GM21723 (cell line): ENCODE results near the gene C21orf58.

ENCODE experiments used
- ATAC-seq: cut with Tn5 transposase; IDR thresholded peaks from one replicate; pipeline ENCODE4 v1.9.1; 2021; ENCODE audit warnings: mild to moderate bottlenecking, moderate library complexity; ENCODE audit not compliant: unreplicated experiment

C21orf58 gene

DNA sequence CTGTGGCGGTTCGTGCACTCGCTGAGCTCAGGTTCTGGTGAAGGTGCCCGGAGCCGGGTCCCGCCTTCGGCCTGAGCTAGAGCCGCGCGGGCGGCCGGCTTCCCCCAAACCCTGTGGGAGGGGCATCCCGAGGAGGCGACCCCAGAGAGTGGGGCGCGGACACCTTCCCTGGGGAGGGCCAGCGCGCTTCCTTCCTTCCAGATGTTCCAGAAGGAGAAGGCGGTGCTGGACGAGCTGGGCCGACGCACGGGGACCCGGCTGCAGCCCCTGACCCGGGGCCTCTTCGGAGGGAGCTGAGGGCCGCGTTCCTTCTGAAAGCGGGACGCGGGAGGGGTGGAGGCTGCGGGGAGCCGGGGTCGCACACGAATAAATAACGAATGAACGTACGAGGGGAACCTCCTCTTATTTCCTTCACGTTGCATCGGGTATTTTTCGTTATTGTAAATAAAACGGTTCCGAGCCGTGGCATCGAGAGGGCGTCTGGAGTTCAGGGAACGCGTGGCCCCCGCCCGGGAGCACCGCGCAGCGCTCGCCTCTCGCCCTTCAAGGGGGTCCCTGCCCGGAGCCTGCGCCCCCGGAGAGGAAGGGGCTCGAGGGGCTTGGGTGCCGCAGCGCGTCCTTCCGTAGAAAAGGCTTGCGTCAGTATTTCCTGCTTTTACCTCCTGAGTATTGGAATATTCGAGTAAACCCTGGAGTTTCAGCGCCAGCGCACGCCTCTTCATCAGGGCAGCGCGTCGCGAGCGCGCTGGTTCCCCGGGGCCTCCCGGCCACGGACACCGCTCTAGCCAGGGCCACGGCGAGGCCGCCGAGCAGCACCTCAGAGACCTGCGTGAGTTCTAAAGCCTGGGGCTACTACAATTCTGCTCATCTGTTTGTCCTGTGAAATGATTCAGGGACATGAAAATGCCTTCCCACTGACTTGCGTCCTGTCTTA is 26.1 kb downstream of the C21orf58 start:
- ATAC-seq: no peak

DNA sequence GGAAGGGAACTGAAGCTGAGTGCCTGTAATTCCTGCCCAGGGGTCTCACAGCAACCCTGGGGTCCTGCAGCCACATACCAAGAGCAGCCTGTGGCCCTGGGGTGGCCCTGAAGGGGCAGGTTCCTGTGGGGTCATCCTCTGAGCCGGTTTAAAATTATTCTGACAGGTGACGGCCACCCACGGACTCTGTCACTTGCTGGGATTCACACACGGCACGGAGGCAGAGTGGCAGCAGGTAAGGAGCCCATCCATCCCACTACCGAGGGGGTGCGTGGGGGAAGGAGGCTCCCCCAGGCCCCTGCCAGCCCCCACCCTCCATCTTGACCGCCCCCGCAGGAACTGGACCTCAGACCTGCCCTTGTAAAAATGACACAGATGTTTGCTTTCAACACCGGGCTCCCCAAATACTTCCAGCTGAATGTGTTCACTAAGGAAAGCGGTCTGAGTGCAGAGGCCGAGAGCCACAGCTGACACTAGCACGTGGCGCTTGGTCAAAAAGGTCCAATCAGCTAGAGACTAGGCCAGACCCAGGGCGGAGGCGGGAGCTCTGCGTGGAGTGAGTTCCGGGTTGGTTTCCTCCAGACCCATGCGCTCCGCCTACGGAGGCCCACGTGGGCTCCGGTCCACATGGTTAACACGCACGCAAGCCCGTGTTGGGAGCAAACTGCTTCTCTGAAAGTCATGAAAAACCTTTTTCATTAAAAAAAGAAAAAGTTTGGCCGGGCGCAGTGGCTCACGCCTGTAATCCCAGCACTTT is 27.5 kb downstream of the C21orf58 start:
- ATAC-seq: no peak

DNA sequence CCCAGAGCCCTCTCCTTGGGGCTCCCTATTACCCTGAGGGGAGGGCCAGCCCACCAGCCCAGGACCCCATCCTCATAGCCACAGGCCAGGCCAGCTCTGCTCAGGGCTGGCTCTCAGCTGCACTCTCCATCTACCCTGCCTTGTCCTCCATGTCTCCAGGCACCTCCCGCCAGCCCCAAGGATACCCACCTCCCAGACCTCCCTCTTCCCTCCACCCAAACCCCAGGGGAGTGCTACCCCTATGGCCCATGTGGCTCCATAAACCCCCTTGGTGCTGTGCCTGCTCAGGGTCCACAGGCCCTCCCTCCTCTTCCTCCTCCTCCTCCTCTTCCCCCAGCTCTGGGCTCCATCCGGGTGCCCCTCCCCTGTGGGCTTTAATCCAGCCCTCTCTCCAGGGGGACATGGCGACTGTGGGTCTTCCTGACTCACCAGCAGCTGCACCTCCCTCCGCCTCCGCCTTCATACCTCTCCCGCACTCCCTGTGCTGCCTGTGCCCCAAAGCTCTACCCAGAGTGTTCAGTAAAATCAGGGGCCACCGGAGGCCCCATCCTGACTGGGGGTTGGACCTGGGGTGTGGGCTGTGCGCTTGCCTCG is 28.4 kb downstream of the C21orf58 start:
- no peak for ATAC-seq

DNA sequence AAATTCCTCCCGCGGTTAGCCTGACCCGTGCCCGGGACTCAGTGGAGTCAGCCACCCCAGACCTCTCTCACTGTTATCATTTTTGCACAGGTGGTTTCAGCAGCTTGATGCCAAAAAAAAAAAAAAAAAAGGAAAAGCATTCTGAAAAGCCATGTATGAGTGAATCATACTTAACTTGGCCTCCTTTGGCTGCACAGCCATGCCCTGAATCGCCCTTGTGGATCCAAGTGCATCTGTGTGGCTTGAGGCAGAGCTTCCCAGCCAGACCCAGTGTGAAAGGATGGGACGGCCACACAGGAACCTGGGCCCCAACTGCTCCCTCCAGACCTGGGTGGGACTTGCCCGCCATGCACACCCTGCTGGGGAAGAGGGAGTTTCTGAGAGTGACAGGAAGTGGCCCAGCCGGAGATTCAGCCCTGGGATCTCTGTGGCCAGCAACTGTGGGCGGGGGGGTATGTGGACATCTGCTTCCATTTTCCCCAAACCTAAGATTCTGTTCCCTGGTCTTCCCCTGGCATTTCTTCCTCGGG is 29.0 kb downstream of the C21orf58 start:
- no peak for ATAC-seq

DNA sequence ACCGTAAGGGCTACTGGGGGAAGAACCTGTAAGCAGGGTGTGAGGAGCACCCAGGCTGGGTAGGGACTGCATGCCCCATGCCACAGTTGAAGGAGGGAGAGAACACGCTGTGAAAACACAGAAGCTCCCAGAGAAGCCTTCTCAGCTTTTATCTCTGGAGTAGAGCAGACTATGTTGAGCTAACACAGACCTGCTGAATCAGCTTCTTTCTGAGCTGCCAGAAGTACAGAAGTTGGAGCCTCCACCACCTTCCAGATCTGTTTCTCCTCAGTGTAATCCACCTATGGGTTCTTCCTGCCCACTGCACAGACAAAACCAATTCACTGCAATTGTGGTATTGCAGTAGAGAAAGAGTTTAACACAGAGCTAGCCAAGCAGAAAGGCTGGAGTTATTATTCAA is 32.1 kb downstream of the C21orf58 start:
- ATAC-seq: no peak

DNA sequence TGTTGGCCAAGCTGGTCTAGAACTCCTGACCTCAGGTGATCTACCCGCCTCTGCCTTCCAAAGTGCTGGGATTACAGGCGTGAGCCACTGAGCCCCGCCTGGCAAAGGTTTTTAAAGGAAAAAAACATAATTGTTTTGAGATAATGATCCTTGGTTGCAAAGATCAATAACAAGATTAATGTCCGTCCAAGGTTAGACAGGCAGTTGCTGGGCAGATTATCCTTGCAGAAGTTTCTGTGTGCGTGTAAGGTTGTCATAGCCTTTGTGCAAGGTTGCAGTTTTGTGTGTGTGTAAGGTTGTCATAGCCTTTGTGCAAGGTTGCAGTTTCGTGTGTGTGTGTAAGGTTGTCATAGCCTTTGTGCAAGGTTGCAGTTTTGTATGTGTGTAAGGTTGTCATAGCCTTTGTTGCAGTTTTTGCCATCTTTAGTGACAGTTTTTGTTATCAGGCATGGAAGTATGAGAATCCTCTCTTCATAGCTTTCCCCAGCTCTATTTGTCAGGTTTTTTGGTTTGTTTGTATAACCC is 34.0 kb downstream of the C21orf58 start:
- no peak for ATAC-seq

DNA sequence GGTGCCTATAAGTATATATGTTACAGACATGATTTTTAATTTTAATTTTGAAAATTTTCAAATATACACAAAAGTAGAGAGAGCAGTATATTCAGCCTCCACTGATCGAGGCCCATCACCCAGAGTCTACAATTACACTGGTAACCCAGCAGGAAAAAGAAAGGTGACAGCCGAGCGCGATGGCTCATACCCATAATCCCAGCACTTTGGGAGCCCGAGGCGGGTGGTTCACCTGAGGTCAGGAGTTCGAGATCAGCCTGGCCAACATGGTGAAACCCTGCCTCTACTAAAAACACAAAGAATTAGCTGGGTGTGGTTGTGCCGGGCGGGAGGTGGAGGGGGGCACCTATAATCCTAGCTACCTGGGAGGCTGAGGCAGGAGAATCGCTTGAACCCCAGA is 36.1 kb downstream of the C21orf58 start:
- no peak for ATAC-seq

DNA sequence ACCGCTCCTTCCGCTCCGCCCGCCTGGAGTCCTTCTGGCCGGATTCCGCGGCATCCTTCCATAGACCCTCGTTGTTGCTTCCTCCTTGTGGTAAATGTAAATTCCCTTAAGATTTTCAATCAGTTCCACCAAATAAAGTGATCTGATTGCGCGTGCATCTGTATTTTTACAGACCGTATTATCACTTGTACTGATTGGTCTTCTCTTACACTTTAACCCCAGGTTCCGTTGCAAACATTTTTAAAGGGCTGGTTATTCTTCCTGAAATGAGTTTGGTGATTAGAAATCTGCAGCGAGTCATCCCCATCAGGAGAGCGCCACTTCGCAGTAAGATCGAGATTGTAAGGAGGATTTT is 37.0 kb downstream of the C21orf58 start:
- no peak for ATAC-seq

DNA sequence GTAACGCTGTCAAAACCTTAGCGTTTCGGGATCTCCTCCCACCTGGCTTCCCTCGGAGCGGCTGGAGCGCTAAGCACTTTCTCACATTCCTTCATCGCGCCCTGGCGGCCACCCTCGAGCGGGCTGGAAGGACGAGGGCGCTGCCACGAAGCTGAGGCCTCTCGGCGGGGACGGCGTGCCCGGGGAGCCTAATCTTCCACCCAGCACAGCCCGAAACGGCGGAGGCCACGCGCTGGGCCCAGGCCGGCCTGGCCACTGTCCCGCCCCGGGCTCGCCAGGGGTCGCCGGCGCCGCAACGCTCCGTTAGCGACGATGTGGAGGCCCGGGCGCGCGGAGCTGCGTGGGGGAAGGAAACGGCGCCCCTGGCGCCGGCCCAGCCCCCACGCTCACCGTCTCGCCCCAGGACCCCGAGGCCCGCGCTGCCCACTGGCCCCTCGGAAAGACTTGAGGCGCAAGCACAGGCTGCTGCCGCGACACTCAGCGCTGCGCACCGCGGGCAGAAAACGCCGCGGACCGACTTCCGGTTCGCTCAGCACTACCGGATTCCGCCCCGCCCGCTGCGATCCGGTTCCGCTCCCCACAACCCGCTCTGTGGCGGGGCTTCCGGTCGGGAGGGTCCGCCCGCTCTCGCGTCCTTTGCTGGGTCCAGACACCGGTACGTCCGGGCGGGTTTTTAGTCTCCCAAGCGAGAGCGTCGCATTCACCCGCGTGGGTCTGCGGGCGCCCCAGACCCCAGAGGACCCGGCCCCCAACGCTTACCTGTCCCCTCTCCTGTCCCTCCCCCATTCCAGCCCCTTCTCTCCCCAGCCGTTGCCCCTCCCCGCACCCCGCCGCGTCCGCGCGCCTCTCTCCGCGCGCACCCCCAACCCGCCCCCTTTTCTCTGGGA is 37.7 kb downstream of the C21orf58 start, which contains the start of gene YBEY:
Gene YBEY (plus strand): TSS at position 582 of the 887 bp plus-strand sequence. CDS start 572 bp downstream, outside the sequence.
- ATAC-seq: peak; percentile 85

DNA sequence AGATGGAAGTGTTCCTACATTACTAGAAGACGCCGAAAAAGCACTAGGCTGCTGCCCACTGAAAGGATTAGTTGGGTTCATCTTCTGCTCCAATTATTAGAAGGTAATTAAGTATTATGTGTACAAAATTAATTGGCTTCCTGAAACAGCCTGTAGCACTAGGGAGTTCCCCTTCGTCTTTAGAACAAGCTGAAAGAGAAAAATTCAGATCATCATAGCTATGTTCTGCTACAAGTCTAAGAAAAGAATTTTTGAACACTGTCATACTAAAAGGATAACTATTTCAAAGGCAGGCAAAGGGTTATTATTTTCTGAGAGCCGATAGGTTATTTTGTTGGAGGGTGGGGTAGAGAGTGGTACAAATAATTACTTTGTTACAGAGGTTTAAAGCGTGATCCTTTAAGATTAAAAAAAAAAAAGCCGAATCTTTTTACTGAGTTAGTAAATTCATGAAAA is 38.4 kb downstream of the C21orf58 start, which contains the start of gene MCM3AP:
Gene MCM3AP (minus strand): TSS at position 406 of the 456 bp plus-strand sequence. CDS start 325 bp downstream, at position 81.
- ATAC-seq: no peak

DNA sequence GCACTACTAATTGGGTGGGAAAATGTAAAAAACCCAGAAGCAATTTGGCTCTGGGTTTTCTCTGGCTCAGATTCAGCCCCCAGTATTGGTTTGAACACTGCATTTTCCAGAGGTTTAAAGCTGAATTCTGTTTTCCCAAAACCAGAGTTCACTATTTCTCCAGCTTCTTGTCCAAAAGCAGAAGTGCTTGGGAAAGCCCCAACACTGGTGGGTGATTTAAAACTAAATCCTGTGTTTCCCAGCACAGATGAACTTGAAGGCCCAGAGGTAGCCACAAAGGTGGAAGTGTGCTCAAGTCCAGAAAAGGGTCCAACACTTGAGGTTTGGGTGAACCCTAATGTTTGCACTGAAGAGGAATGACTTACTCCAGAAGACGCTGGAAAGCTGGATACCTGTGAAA is 38.9 kb downstream of the C21orf58 start:
- no peak for ATAC-seq

DNA sequence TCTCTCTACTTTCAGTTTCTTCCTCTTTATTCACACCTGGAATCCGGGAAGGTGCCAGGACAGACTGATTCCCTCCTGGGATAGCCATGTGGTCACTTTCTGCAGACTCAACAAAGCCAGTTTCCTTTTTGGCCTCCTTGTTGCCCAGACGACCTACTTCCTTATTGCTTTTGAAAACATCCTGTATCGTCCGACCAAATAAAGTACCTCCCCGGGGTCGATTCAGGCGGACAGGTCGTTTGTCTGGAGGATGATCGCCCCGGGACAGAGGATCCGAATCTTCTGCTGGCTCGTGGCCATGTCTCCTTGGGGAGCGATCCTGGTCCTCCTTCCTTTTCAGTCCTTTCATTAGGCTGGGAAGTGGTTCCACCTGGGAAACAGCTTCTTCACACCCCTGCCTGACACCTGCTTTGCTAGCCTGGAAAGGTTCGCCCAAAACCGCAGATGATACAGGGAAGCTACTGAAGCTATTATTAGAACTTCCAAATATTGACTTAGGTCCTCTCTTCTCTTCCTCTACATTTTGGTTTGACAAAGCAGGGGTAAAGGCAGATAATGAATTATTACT is 39.5 kb downstream of the C21orf58 start:
- no peak for ATAC-seq

DNA sequence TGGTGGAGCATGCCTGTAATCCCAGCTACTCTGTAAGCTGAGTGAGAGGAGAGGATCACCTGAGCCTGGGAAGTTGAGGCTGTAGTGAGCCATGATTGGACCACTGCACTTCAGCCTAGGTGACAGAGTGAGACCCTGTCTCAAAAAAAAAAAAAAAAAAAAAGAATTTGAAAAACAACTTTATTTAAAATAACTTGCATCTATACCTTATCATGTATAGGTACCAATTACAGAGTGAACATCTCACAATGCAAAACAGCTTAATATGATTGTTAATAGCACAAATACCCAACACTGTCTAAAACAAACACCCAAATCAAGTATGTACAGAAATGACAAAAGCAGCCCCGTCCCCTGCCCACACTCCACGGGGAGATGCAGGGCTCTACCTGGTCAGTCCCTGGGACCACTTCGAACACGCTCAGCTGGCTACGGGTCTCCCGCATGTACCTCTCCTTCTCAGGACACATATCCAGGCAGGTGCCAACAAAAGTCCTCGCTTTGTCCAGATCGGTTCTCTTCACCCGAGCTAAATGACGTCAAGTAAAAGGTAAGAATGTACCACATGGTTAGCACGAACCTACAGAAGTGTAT is 48.8 kb downstream of the C21orf58 start:
- ATAC-seq: no peak

DNA sequence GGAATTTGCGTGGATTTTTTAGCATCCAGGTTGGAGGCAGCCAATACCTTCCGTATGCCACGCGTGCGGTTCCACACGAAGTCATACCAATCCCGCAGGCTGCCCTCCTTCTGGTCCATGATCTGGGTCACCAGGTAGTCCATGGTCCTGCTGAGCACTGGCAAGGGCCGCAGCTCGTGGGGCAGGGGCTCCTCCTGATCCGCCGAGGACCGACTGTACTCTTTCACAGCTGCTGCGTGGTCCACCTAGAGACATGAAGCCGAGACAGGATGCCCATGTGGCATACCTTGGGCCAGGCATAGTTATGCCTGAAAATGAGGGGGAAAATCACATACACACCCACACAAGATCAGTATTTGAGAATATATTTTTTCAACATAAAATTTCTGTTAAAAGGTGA is 50.3 kb downstream of the C21orf58 start:
- no peak for ATAC-seq

DNA sequence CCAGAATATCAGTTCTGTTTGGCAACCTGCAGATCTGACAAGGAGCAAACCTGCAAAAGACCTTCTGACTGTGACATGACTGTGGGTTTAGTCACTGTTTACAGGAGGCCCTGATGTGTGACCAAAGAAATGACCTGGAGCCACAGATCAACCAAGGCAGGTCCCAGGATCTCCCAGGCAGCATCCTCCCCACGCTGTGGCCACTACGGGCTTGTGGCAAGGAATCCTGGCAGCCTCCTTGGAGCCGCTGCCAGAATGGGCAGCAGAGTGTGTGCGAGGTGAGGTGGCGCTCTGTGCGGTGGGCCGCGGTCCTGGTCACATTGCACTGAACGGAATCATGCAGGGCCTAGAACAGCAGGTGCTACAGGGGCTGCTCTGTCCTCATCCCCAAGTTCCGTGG is 54.2 kb downstream of the C21orf58 start:
- no peak for ATAC-seq

DNA sequence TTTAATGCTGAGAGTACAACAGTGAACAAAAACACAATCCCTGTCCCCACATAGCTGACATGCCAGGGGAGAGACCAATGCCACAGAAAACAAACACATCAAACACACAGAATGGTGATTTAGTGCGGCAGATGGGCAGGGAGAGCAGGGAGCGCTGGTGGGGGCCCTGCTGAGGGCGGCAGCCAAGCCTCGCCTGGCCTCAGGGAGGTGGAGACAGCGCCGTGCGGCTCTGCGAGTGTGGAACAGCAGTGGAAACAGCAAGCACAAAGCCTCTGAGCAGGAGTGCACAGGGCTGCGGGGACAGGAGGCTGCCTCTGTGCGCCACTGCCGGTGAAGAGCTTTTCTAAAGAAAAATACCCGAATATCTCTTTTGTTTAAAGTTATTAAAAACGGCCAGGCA is 55.3 kb downstream of the C21orf58 start:
- no peak for ATAC-seq

DNA sequence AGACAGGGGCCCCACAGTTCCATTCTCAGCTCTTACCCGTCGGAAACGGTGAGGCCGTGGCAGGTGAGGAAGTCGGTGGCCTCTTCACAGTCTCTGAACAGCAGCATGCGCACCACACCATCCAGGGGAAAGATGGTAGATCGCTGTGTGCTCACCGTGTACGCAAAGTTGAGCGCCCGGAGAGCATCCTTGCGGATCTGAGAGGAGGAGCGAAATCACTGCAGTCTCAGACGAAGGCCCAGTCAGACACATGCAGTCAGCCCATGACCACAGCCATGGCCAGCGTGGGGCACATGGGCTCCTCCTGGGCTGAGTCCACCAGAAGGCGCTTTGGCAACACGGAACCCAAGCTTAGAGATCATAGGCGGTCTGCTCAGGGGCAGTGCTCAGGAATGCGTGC is 56.7 kb downstream of the C21orf58 start:
- no peak for ATAC-seq

DNA sequence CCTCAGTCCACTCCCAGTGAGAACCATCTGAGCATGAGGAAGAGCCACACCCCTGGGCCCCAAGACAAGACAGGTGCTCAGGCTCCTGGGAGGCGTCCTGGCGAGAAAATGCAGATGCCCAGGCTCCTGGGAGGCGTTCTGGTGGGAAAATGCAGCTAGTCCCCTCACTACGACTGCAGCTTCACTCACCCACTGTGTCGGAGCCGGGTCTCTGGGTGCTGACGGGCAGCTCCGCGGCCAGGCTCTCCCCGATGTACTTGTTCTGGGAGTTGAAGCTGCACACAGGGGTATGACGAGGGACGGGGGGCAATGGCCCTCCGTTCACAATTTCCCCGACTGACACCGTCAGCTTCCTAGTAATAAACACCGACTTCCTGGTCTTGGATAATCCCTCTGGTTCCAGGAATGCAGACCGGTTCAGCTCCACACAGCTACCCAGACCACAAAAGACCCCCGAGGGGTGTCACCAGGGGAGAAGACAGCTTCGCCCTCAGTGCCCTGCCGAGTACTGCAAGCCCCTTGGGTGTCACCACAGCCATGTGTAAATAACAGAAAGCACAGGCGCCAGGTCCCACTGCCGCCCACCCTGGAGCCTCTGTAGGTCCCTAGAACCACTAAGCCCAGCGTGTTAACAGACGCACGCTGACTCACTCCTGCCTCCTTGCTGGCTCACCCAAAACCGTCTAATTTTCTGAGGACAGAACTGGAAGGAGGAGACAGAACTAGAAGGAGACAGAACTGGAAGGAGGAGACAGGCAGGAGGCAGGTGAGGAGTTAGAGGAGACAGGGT is 57.7 kb downstream of the C21orf58 start:
- ATAC-seq: no peak
